Measurements from ENCODE around the gene COL15A1.
"Not testable (repeated sequence)": the region's sequence is repeated elsewhere in the genome, so short reads cannot be mapped to it uniquely, and the experiment has no call there.

Gene COL15A1

DNA sequence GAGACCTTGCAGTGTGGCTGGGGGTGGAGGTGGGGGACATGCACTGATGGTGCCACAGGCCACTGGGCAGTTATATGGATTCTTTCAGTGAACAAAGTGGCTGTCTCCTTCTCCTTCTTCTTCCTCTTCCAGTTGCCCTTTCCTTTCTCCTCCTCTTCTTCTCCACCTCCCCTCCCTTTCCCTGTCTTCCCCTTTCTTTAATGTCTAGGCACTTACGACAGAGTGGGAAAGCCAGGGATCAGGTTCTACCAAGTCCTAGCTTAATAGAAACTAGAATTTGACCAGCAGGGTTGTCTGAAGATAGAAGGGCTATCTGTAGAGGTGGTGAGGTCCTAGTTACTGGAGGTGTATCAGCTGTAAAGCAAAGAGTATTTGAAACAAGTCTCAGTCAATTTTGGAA lies 62.8 kb downstream of the COL15A1 start:
- no peak for DNase-seq (ENCODE audit: low spot score)
- in situ Hi-C loops (cut with MboI; ENCODE audit: low sequenced_read_pairs, unreplicated experiment): no loop called here
- TF ChIP-seq, protein P1, sequence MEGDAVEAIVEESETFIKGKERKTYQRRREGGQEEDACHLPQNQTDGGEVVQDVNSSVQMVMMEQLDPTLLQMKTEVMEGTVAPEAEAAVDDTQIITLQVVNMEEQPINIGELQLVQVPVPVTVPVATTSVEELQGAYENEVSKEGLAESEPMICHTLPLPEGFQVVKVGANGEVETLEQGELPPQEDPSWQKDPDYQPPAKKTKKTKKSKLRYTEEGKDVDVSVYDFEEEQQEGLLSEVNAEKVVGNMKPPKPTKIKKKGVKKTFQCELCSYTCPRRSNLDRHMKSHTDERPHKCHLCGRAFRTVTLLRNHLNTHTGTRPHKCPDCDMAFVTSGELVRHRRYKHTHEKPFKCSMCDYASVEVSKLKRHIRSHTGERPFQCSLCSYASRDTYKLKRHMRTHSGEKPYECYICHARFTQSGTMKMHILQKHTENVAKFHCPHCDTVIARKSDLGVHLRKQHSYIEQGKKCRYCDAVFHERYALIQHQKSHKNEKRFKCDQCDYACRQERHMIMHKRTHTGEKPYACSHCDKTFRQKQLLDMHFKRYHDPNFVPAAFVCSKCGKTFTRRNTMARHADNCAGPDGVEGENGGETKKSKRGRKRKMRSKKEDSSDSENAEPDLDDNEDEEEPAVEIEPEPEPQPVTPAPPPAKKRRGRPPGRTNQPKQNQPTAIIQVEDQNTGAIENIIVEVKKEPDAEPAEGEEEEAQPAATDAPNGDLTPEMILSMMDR (IDR thresholded peaks at IDR 0.05; ENCODE audit: borderline replicate concordance, control extremely low read depth, extremely low read depth, insufficient read depth, missing control alignments): no peak

DNA sequence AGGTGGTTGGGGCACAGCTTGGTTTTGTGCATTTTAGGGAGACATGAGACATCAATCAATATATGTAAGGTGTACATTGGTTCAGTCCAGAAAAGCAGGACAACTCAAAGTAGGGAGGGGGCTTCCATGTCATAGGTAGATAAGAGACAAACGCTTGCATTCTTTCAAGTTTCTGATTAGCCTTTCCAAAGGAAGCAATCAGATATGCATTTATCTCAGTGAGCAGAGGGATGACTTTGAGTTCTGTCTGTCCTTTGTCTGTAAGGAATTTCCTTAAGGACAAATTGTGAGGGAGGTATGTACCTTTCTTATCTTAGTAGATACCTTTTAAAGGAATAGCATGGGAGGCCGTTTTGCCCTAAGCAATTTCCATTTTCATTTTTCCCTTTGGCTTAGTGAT lies 63.3 kb downstream of the COL15A1 start:
- TF ChIP-seq, protein P1 (IDR thresholded peaks at IDR 0.05; ENCODE audit: borderline replicate concordance, control extremely low read depth, extremely low read depth, insufficient read depth, missing control alignments): no peak
- DNase-seq (ENCODE audit: low spot score): no peak
- in situ Hi-C loops (cut with MboI; ENCODE audit: low sequenced_read_pairs, unreplicated experiment): no loop called here

DNA sequence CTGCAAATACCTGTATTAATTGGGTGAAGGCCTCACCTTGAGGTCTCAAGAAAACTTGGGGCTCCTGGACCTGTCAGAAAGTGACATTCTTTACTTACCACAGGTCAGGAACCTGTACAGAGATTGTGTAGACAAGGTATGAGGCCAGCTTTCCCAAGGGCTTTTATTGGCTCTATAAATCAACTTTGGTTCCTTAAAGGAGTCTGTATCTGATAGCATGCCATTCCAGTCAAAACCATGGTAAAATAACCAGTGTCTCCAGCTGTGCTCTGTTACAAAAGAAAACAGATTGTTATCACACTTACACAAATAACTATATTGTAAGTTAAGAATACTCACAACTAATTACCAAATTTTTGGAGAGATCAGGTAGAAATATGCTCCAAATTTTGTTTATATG lies 64.5 kb downstream of the COL15A1 start:
- no peak for DNase-seq (ENCODE audit: low spot score)
- in situ Hi-C loops (cut with MboI; ENCODE audit: low sequenced_read_pairs, unreplicated experiment): no loop called here
- TF ChIP-seq, protein P1 (IDR thresholded peaks at IDR 0.05; ENCODE audit: borderline replicate concordance, control extremely low read depth, extremely low read depth, insufficient read depth, missing control alignments): no peak

DNA sequence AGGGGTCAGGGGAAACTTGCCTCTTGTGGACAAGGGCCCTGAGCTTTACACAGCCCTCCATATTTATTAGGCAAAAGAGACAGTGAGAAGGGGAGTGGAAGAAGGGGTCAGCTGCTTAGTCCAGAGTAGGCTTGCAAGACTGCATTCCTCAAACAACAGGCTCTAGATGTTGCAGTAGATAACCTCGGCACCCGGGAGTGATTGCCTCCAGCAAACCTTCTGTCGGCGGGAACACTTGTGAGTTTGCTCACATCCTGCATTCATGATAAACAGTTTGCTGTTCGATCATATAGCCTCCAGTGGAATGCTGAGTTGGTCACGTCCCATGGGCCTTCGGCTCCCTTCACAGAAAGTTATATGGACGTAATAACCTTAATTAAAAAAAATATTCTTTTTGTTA lies 66.7 kb downstream of the COL15A1 start:
- DNase-seq (ENCODE audit: low spot score); in situ Hi-C loops (cut with MboI; ENCODE audit: low sequenced_read_pairs, unreplicated experiment): not testable (repeated sequence)

DNA sequence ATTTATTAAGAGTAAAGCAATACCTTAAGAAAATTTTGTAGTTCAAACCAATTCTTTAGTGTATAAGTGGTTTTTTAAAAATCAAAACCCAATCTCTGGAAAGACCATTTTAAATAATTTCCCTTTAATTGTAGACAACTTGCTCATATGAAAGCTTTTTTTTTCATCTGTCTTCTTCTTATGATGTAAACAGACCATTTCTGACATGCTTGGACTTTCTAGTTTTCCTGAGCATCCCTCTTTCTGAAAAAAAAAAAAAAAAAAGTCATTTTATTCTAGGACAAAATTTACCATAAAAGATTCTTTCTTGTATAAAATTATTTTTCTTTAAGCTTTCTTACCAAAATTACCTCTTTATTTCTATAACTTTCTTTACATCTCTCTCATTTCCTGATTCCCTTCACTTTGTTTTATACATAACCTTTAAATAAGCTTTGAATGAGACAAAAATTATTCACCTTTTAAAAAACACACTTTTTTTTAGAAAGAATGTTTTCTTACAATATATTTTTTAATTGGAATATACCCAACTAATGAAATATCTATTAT lies 67.5 kb downstream of the COL15A1 start:
- no peak for DNase-seq (ENCODE audit: low spot score)
- in situ Hi-C loops (cut with MboI; ENCODE audit: low sequenced_read_pairs, unreplicated experiment): no loop called here
- TF ChIP-seq, protein P1 (IDR thresholded peaks at IDR 0.05; ENCODE audit: borderline replicate concordance, control extremely low read depth, extremely low read depth, insufficient read depth, missing control alignments): no peak

DNA sequence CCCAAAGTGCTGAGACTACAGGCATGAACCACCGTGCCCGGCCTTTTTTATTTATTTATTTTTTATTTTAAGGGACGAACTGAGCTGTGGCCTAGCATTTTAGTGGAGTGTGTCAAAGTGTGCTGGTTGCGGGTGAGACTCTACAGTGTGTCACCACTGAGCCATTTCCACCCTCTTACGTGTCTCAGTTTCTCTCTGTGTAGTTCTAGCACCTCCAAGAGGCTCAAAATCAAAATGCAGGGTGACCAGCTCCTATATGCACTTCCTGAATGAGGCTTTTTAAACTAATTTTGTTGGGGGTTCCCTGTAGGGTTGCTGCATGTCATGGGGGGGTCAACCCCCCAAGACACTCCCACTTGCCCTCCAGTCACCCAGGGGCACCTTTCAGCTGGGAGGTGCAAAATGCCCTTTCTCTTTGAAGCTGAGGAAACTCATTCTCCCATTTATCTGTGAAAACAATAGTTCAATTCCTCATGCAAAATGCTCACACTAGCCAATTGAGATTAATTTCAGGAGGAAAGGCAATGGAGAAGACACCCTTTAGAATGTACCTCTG lies 69.3 kb downstream of the COL15A1 start:
- in situ Hi-C loops (cut with MboI; ENCODE audit: low sequenced_read_pairs, unreplicated experiment): no loop called here
- DNase-seq (ENCODE audit: low spot score): no peak
- TF ChIP-seq, protein P1 (IDR thresholded peaks at IDR 0.05; ENCODE audit: borderline replicate concordance, control extremely low read depth, extremely low read depth, insufficient read depth, missing control alignments): no peak

DNA sequence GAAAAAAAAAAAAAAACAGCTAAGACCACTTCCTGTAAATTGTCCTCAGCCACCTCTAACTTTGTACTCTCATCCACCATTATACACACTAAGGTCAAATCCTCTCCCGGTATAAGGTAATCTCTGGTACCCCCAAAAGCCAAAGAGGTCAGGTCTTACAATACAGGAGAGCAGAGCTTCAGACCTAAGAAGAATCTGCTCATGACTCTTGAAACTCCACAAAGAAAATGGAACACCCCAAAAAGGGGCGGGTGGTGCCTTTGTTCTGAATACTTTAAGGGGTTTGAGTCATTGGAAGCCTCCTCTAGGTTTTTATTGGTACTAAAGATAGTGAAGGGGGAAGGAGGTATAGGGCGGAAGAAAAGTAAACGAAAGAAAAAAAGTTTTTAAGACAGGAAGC lies 69.8 kb downstream of the COL15A1 start:
- no peak for DNase-seq (ENCODE audit: low spot score)
- TF ChIP-seq, protein P1 (IDR thresholded peaks at IDR 0.05; ENCODE audit: borderline replicate concordance, control extremely low read depth, extremely low read depth, insufficient read depth, missing control alignments): no peak
- in situ Hi-C loops (cut with MboI; ENCODE audit: low sequenced_read_pairs, unreplicated experiment): no loop called here

Measured in GM13976 (cell line).